GM19455 (cell line): ENCODE measurements around the gene ABCA8.
"Not testable (repeated sequence)": the region's sequence is repeated elsewhere in the genome, so short reads cannot be mapped to it uniquely, and the experiment has no call there.

Source experiments
- ATAC-seq: cut with Tn5 transposase; IDR thresholded peaks from one replicate; pipeline ENCODE4 v1.9.1; 2021; ENCODE audit not compliant: unreplicated experiment

Gene ABCA8

GRCh38 chr17:68944435-68945035, 10.7 kb downstream of the ABCA8 start:
- no peak for ATAC-seq

- not testable (repeated sequence) for ATAC-seq
Observed at GRCh38 chr17:68943812-68944182, 11.4 kb downstream of the ABCA8 start.

GRCh38 chr17:68943123-68943811, 11.9 kb downstream of the ABCA8 start:
- ATAC-seq = no peak

GRCh38 chr17:68942389-68942788, 12.8 kb downstream of the ABCA8 start:
- ATAC-seq = no peak

GRCh38 chr17:68941761-68942160, 13.4 kb downstream of the ABCA8 start:
- ATAC-seq = no peak

- ATAC-seq = no peak
Observed at GRCh38 chr17:68939195-68939594, 16.0 kb downstream of the ABCA8 start.

- ATAC-seq = no peak
Observed at GRCh38 chr17:68937890-68938514, 17.2 kb downstream of the ABCA8 start.

GRCh38 chr17:68927516-68927915, 27.7 kb downstream of the ABCA8 start:
- no peak for ATAC-seq

- no peak for ATAC-seq
Observed at GRCh38 chr17:68924793-68925720, 30.1 kb downstream of the ABCA8 start.

GRCh38 chr17:68910789-68911431, 44.3 kb downstream of the ABCA8 start:
- ATAC-seq = no peak

GRCh38 chr17:68910251-68910705, 44.9 kb downstream of the ABCA8 start:
- no peak for ATAC-seq

GRCh38 chr17:68909066-68909465, 46.1 kb downstream of the ABCA8 start:
- no peak for ATAC-seq

GRCh38 chr17:68908045-68908444, 47.1 kb downstream of the ABCA8 start:
- ATAC-seq = peak; percentile 49

GRCh38 chr17:68906638-68907037, 48.6 kb downstream of the ABCA8 start:
- ATAC-seq = no peak

GRCh38 chr17:68903286-68903685, 51.9 kb downstream of the ABCA8 start:
- ATAC-seq = no peak

GRCh38 chr17:68897557-68897956, 57.6 kb downstream of the ABCA8 start:
- ATAC-seq = no peak

- ATAC-seq = no peak
Observed at GRCh38 chr17:68892658-68893057, 62.5 kb downstream of the ABCA8 start.

- ATAC-seq = no peak
Observed at GRCh38 chr17:68892193-68892592, 63.0 kb downstream of the ABCA8 start.

GRCh38 chr17:68886401-68886800, 68.8 kb downstream of the ABCA8 start:
- ATAC-seq = no peak

- ATAC-seq = no peak
Observed at GRCh38 chr17:68884888-68885287, 70.3 kb downstream of the ABCA8 start.
